HCT116 (cell line): ENCODE results near the gene SLC30A3. TPM values are rescaled to one million over a fixed set of nuclear protein-coding genes. Genes with fewer than 3 reads are reported as not detected.

Source experiments
- ATAC-seq: fragments of 200-7000 bp; cut with Tn5 transposase; 2 replicates; pipeline ENCODE4 v1.9.1; 2020; ENCODE audit warnings: mild to moderate bottlenecking, moderate library complexity
- BruUV-seq: library from RNA; stranded (reverse); fragments of 400-500 nt; replicated peaks from 2 replicates; lab custom pipeline; 2021; lab: Mats Ljungman, UMichigan
- CTCF ChIA-PET: fragments of 300-600 bp; sonication (Branson Sonifier 250); formaldehyde crosslinking; loops from one replicate; lab custom pipeline; 2021; ENCODE audit warnings: antibody characterized with exemption; lab: Charles Lee
- POLR2A ChIA-PET: fragments of 300-600, 350-600 bp; sonication (Branson Sonifier 250); formaldehyde crosslinking; loops from one replicate; lab custom pipeline; 2021; ENCODE audit warnings: antibody characterized with exemption; lab: Charles Lee
- RAD21 ChIA-PET, 2 experiments: fragments of 300-600 bp; sonication (Branson Sonifier 250); formaldehyde crosslinking; loops; one replicate each; lab custom pipeline; 2023; ENCODE audit warnings: low total read pairs in 2 of 2; ENCODE audit not compliant: uncharacterized antibody in 2 of 2, unreplicated experiment in 2 of 2, low non-redundant PET in 1 of 2; lab: Charles Lee
- DNase-seq: peaks from one replicate; pipeline ENCODE4 v3.0.0-alpha.2; 2010; ENCODE audit warnings: low read depth, low spot score
- H2AFZ ChIP-seq: fragments of 200-600 bp; shearing (Covaris generic), sonication (generic); 2 replicates; pipeline ENCODE4 v1.6.1; 2017; ENCODE audit warnings: low read depth, mixed run types, mixed read lengths, antibody characterized with exemption, low read length; ENCODE audit not compliant: poor library complexity, severe bottlenecking
- H3K27ac ChIP-seq: 2 replicates; pipeline ENCODE4 v1.5.1; 2012; ENCODE audit warnings: low read depth, low read length
- H3K27me3 ChIP-seq: fragments of 200-600 bp; sonication (generic); 2 replicates; pipeline ENCODE4 v1.6.1; 2016; ENCODE audit warnings: mixed run types, low read length, mixed read lengths; ENCODE audit not compliant: insufficient read depth
- H3K36me3 ChIP-seq, 2 experiments: fragments of 200-500 bp in 1 of 2; fragments of 200-600 bp in 1 of 2; sonication (Bioruptor generic) in 1 of 2; sonication (generic) in 1 of 2; 2 replicates each; pipeline versions ENCODE4 v1.5.1 to v1.6.1; 2014 to 2016; ENCODE audit warnings: low read length in 2 of 2, inconsistent platforms in 1 of 2, mixed read lengths in 1 of 2, mixed run types in 1 of 2; ENCODE audit not compliant: insufficient read depth in 2 of 2, control insufficient read depth in 1 of 2
- H3K4me1 ChIP-seq, 2 experiments: fragments of 200-600 bp in 1 of 2; sonication (generic) in 1 of 2; 2 replicates each; pipeline versions ENCODE4 v1.5.1 to v1.6.1; 2012 to 2017; ENCODE audit warnings: low read length in 2 of 2, inconsistent platforms in 1 of 2, mild to moderate bottlenecking in 1 of 2, mixed read lengths in 1 of 2, mixed run types in 1 of 2, moderate library complexity in 1 of 2; ENCODE audit not compliant: insufficient read depth in 2 of 2, control insufficient read depth in 1 of 2
- H3K4me2 ChIP-seq: fragments of 200-600 bp; sonication (generic); 2 replicates; pipeline ENCODE4 v1.6.1; 2017; ENCODE audit warnings: mixed run types, low read length, mixed read lengths
- H3K4me3 ChIP-seq, 2 experiments: fragments of 200-600 bp in 1 of 2; sonication (generic) in 1 of 2; replicated peaks in 1 of 2; 2 replicates each; pipeline ENCODE4 v1.5.1; 2011 to 2016; ENCODE audit warnings: low read length in 2 of 2, control low read depth in 1 of 2, low read depth in 1 of 2, mild to moderate bottlenecking in 1 of 2, mixed read lengths in 1 of 2, mixed run types in 1 of 2
- H3K79me2 ChIP-seq: fragments of 200-600 bp; sonication (generic); 2 replicates; pipeline ENCODE4 v1.6.1; 2017; ENCODE audit warnings: mild to moderate bottlenecking, mixed run types, low read length, moderate library complexity, mixed read lengths; ENCODE audit not compliant: insufficient read depth
- H3K9ac ChIP-seq: fragments of 200-600 bp; sonication (generic); 2 replicates; pipeline ENCODE4 v1.6.1; 2016; ENCODE audit warnings: low read length, mixed read lengths
- H3K9me2 ChIP-seq: fragments of 200-600 bp; sonication (generic), shearing (Covaris generic); 2 replicates; pipeline ENCODE4 v1.6.1; 2017; ENCODE audit warnings: mixed run types, mild to moderate bottlenecking, moderate library complexity; ENCODE audit not compliant: insufficient read depth
- H3K9me3 ChIP-seq, 2 experiments: fragments of 200-500 bp in 1 of 2; fragments of 200-600 bp in 1 of 2; sonication (Bioruptor generic) in 1 of 2; sonication (generic) in 1 of 2; 2 replicates each; pipeline ENCODE4 v1.6.1; 2014 to 2017; ENCODE audit warnings: low read length in 2 of 2, mixed read lengths in 2 of 2, inconsistent platforms in 1 of 2, low read depth in 1 of 2, mild to moderate bottlenecking in 1 of 2, mixed run types in 1 of 2, moderate library complexity in 1 of 2; ENCODE audit not compliant: control insufficient read depth in 1 of 2, insufficient read depth in 1 of 2
- H4K20me1 ChIP-seq: fragments of 200-600 bp; sonication (generic), shearing (Covaris generic); 2 replicates; pipeline ENCODE4 v1.6.1; 2017; ENCODE audit warnings: mixed run types, mild to moderate bottlenecking, moderate library complexity; ENCODE audit not compliant: insufficient read depth
- CEBPB ChIP-seq: IDR thresholded peaks from 2 replicates; pipeline ENCODE4 v1.6.1; 2012; ENCODE audit warnings: low read depth
- CTCF ChIP-seq, 3 experiments: fragments of 200-600 bp in 1 of 3; sonication (generic) in 1 of 3; IDR thresholded peaks in 2 of 3; conservative IDR thresholded peaks in 1 of 3; 2 replicates each; pipeline ENCODE4 v1.5.1; 2012 to 2017; ENCODE audit warnings: low read depth in 2 of 3, low read length in 2 of 3, antibody characterized with exemption in 1 of 3, borderline replicate concordance in 1 of 3, control low read depth in 1 of 3, mild to moderate bottlenecking in 1 of 3, mixed read lengths in 1 of 3, mixed run types in 1 of 3, moderate library complexity in 1 of 3; ENCODE audit not compliant: insufficient read depth in 1 of 3
- EGR1 ChIP-seq: IDR thresholded peaks from 2 replicates; pipeline ENCODE4 v1.6.1; 2012; ENCODE audit warnings: low read depth
- ELF1 ChIP-seq: IDR thresholded peaks from 2 replicates; pipeline ENCODE4 v1.6.1; 2012; ENCODE audit warnings: low read depth, borderline replicate concordance
- EZH2 ChIP-seq: fragments of 200-600 bp; sonication (generic); IDR thresholded peaks from 2 replicates; pipeline ENCODE4 v1.6.1; 2017; ENCODE audit warnings: antibody characterized with exemption, mixed run types
- EZH2phosphoT487 ChIP-seq: fragments of 200-600 bp; IDR thresholded peaks from 2 replicates; pipeline ENCODE4 v1.6.1; 2018; ENCODE audit warnings: antibody characterized with exemption, borderline replicate concordance
- FOSL1 ChIP-seq: IDR thresholded peaks from 2 replicates; pipeline ENCODE4 v1.6.1; 2012; ENCODE audit warnings: low read depth
- JUND ChIP-seq: IDR thresholded peaks from 2 replicates; pipeline ENCODE4 v1.6.1; 2012
- MAX ChIP-seq: IDR thresholded peaks from 2 replicates; pipeline ENCODE4 v1.6.1; 2012
- POLR2A ChIP-seq: IDR thresholded peaks from 2 replicates; pipeline ENCODE4 v1.7.0; 2011; ENCODE audit warnings: borderline replicate concordance; ENCODE audit not compliant: insufficient read depth, insufficient read length; ENCODE audit errors: extremely low read depth
- RAD21 ChIP-seq: IDR thresholded peaks from 2 replicates; pipeline ENCODE4 v1.6.1; 2012; ENCODE audit warnings: low read depth, mild to moderate bottlenecking
- SIN3A ChIP-seq: IDR thresholded peaks from 2 replicates; pipeline ENCODE4 v1.6.1; 2012; ENCODE audit warnings: low read depth
- SRF ChIP-seq: IDR thresholded peaks from 2 replicates; pipeline ENCODE4 v1.6.1; 2012; ENCODE audit warnings: low read depth
- TCF7L2 ChIP-seq: IDR thresholded peaks from 2 replicates; pipeline ENCODE4 v1.7.0; 2011; ENCODE audit warnings: borderline replicate concordance, inconsistent platforms; ENCODE audit not compliant: insufficient read depth, insufficient read length; ENCODE audit errors: extremely low read depth
- YY1 ChIP-seq: IDR thresholded peaks from 2 replicates; pipeline ENCODE4 v1.6.1; 2011; ENCODE audit warnings: low read length, low read depth, moderate library complexity, mild to moderate bottlenecking; ENCODE audit not compliant: insufficient replicate concordance; ENCODE audit errors: extremely low read depth
- ZNF274 ChIP-seq: fragments of 200-500 bp; sonication (Bioruptor generic); IDR thresholded peaks from 2 replicates; pipeline ENCODE4 v1.6.1; 2014; ENCODE audit warnings: mild to moderate bottlenecking, low read depth, low read length, inconsistent platforms
- intact Hi-C: fragments of 100-400 bp; cut with micrococcal nuclease; formaldehyde crosslinking; loops from 2 replicates; pipeline ENCODE4 v1.10.0; 2022
- total RNA-seq: library from RNA; stranded (reverse); gene quantifications from one replicate; pipeline ENCODE4 v1.2.1, GENCODE V29; 2021; ENCODE audit not compliant: unreplicated experiment

SLC30A3 gene
- total RNA-seq, 1 experiment from 2014 or later, result 20.5 TPM

- ChIA-PET CTCF (interaction anchor here (1.0 to 4.0 kb wide), 5 partner anchors 17 to 39 kb away, joined by 3 to 22 read pairs (median 6); no protein-coding TSS in a partner anchor), RAD21 (interaction anchor here in 1 of 2 experiments (1.0 kb wide), 1 partner anchor 39 kb away, joined by 4 read pairs; no protein-coding TSS in a partner anchor)
- no peaks in the 10 kb centered on the region for H4K20me1 ChIP-seq
- H3K4me2 ChIP-seq, result peak overlapping the region; percentile 99
- ATAC-seq (no peak), DNase-seq (no peak)
- H3K27ac ChIP-seq, result no peak overlapping the region; the same call in 1 of the 2 replicates
- peak overlapping the region; percentile 79 for H3K9ac ChIP-seq
- H3K79me2 ChIP-seq, result peaks cover 13% of the 10 kb centered on the region; the same call in 1 of the 2 replicates
- no peaks in the 10 kb centered on the region for H3K9me2 ChIP-seq
- no peak for TF ChIP-seq TCF7L2
- TF ChIP-seq POLR2A, result no peak
- TF ChIP-seq, all 23 proteins: peak for 0
- Histone ChIP-seq H3K4me1 (peaks cover 19 to 37% of the 10 kb centered on the region in 2 experiments), H3K27me3 (peaks cover 13% of the 10 kb centered on the region; the same call in 1 of the 2 replicates), H3K9me3 (no peaks in the 10 kb centered on the region), H3K4me3 (peak overlapping the region; percentile 73 to 84), H2AFZ (peak overlapping the region; percentile 77), H3K36me3 (no peaks in the 10 kb centered on the region)
- BruUV-seq, result TSS peak; percentile 38
- intact Hi-C loops, result loop anchor here (5.0 kb wide), 1 partner anchor 59 kb away; the partner anchor contains the start of gene MPV17
- POLR2A ChIA-PET, result interaction anchor here (1.1 to 1.8 kb wide), 4 partner anchors 9 to 29 kb away, joined by 3 to 6 read pairs (median 4); no protein-coding TSS in a partner anchor
These were observed 723 bp upstream of the SLC30A3 start for GRCh38 chr2:27263287-27264252.

- Histone ChIP-seq H3K79me2 (peaks cover 13% of the 10 kb centered on the region; the same call in 1 of the 2 replicates), H3K9ac (peak overlapping the region; percentile 79), H4K20me1 (no peaks in the 10 kb centered on the region), H3K4me3 (peak overlapping the region; percentile 73 to 84), H3K27me3 (peaks cover 13% of the 10 kb centered on the region; the same call in 1 of the 2 replicates), H3K27ac (peak overlapping the region; percentile 58; the same call in 1 of the 2 replicates), H3K9me2 (no peaks in the 10 kb centered on the region), H2AFZ (no peak overlapping the region), H3K4me2 (peak overlapping the region; percentile 99), H3K36me3 (0 out of 4 replicates have a peak, but pooled peaks cover 0 to 2% of the 10 kb centered on the region in 2 experiments), H3K4me1 (peaks cover 19 to 37% of the 10 kb centered on the region in 2 experiments), H3K9me3 (no peaks in the 10 kb centered on the region)
- POLR2A ChIA-PET, result no interaction called here
- CTCF ChIA-PET, result interaction anchor here (1.5 to 1.6 kb wide), 2 partner anchors 30 to 41 kb away, joined by 4 to 6 read pairs; no protein-coding TSS in a partner anchor
- BruUV-seq, result no TSS peak
- RAD21 ChIA-PET, result no interaction called here
- intact Hi-C loops, result loop anchor here (5.0 kb wide), 1 partner anchor 60 kb away; the partner anchor contains the start of gene MPV17
- ATAC-seq, result no peak
- DNase-seq, result no peak
- TF ChIP-seq RAD21 (no peak), FOSL1 (no peak), POLR2A (no peak), SRF (no peak), ZNF274 (no peak), CEBPB (no peak), CTCF (IDR thresholded peaks at IDR 0.05 in 2 of 3, conservative IDR thresholded peaks at IDR 0.05 in 1 of 3; ENCODE audit: borderline replicate concordance in 1 of 3, insufficient read depth in 1 of 3, low read depth in 2 of 3, low read length in 2 of 3) (no peak), ELF1 (no peak), EZH2phosphoT487 (no peak), EZH2 (no peak), MAX (no peak), YY1 (no peak), JUND (no peak), EGR1 (no peak), SIN3A (no peak)
These were observed 935 bp downstream of the SLC30A3 start for GRCh38 chr2:27261926-27262298.
